GM12878 (cell line): ENCODE data around the gene ABCC1. TPM values are rescaled to one million over a fixed set of nuclear protein-coding genes. Genes with fewer than 3 reads are reported as not detected.

Experiments used
- ATAC-seq: fragments of 200-7000 bp; cut with Tn5 transposase; 3 replicates; pipeline ENCODE4 v1.9.1; 2020; ENCODE audit warnings: mild to moderate bottlenecking, moderate library complexity
- BruUV-seq: library from RNA; stranded (reverse); fragments of 400-500 nt; replicated peaks from 2 replicates; lab custom pipeline; 2021; lab: Mats Ljungman, UMichigan
- CTCF ChIA-PET: fragments of 300-600 bp; sonication (Branson Sonifier 250); formaldehyde crosslinking; extraction: SDS; loops from one replicate; lab custom pipeline; 2021; ENCODE audit warnings: inconsistent platforms; lab: Yijun Ruan, JAX
- POLR2A ChIA-PET: fragments of 350-600 bp; formaldehyde crosslinking; extraction: SDS; loops from one replicate; lab custom pipeline; 2021; ENCODE audit warnings: inconsistent platforms; lab: Charles Lee
- RAD21 ChIA-PET: fragments of 300-600 bp; sonication (Branson Sonifier 250); formaldehyde crosslinking; loops from one replicate; lab custom pipeline; 2023; ENCODE audit warnings: antibody characterized with exemption; ENCODE audit not compliant: unreplicated experiment; lab: Charles Lee
- SMC1A ChIA-PET: fragments of 300-600 bp; sonication (Branson Sonifier 250); formaldehyde crosslinking; loops from one replicate; lab custom pipeline; 2023; ENCODE audit not compliant: unreplicated experiment, uncharacterized antibody; lab: Charles Lee
- DNase-seq: peaks from one replicate; pipeline ENCODE4 v3.0.0-alpha.2; 2011; ENCODE audit warnings: low read depth, low spot score
- FAIRE-seq: peaks from 3 replicates; lab custom pipeline; 2011; peaks lifted over from hg19 to GRCh38; lab: Jason Lieb, UNC
- H2AFZ ChIP-seq: 2 replicates; pipeline ENCODE4 v1.6.0; 2011; ENCODE audit warnings: low read depth, low read length, control low read depth; ENCODE audit not compliant: control insufficient read depth
- H3K27ac ChIP-seq: 2 replicates; pipeline ENCODE4 v1.5.1; 2011; ENCODE audit warnings: control low read depth; ENCODE audit not compliant: control insufficient read depth, insufficient read depth
- H3K27me3 ChIP-seq, 2 experiments: replicated peaks in 1 of 2; 2 replicates each; pipeline versions ENCODE4 v1.6.0 to v1.6.1; 2011; ENCODE audit warnings: low read length in 1 of 2; ENCODE audit not compliant: control insufficient read depth in 2 of 2, insufficient read depth in 2 of 2
- H3K36me3 ChIP-seq, 2 experiments: 2 replicates each; pipeline ENCODE4 v1.5.1; 2011; ENCODE audit warnings: low read length in 1 of 2; ENCODE audit not compliant: control insufficient read depth in 2 of 2, insufficient read depth in 2 of 2
- H3K4me1 ChIP-seq: 2 replicates; pipeline ENCODE4 v1.6.1; 2011; ENCODE audit warnings: mild to moderate bottlenecking, low read length, moderate library complexity, mixed read lengths; ENCODE audit not compliant: control insufficient read depth, insufficient read depth
- H3K4me2 ChIP-seq: 2 replicates; pipeline ENCODE4 v1.6.0; 2011; ENCODE audit warnings: control low read depth; ENCODE audit not compliant: control insufficient read depth, insufficient read depth
- H3K4me3 ChIP-seq: fragments of 200-600 bp; sonication (generic); 2 replicates; pipeline ENCODE4 v1.5.1; 2016
- H3K79me2 ChIP-seq: 2 replicates; pipeline ENCODE4 v1.6.0; 2011; ENCODE audit warnings: low read length; ENCODE audit not compliant: control insufficient read depth, insufficient read depth
- H3K9ac ChIP-seq: 2 replicates; pipeline ENCODE4 v1.8.0; 2011; ENCODE audit warnings: low read length, control low read depth, mixed read lengths; ENCODE audit not compliant: control insufficient read depth, insufficient read depth
- H3K9me3 ChIP-seq: replicated peaks from 3 replicates; pipeline ENCODE4 v1.5.1; 2011; ENCODE audit warnings: mild to moderate bottlenecking, low read length; ENCODE audit not compliant: control insufficient read depth, insufficient read depth
- H4K20me1 ChIP-seq: 2 replicates; pipeline ENCODE4 v1.6.0; 2011; ENCODE audit not compliant: control insufficient read depth, insufficient read depth
- BACH1 ChIP-seq: fragments of 450-650 bp; IDR thresholded peaks from 2 replicates; pipeline ENCODE4 v1.6.1; 2017; ENCODE audit warnings: mild to moderate bottlenecking, borderline replicate concordance
- CBX3 ChIP-seq: fragments of 200-600 bp; sonication (generic); IDR thresholded peaks from 2 replicates; pipeline ENCODE4 v1.6.1; 2016; ENCODE audit warnings: low read depth, borderline replicate concordance
- CEBPZ ChIP-seq: fragments of 150-350 bp; IDR thresholded peaks from 2 replicates; pipeline ENCODE4 v1.6.1; 2016; ENCODE audit warnings: low read depth, low read length
- CHD2 ChIP-seq: IDR thresholded peaks from 2 replicates; pipeline ENCODE4 v1.6.1; 2011; ENCODE audit warnings: low read depth, low read length, improper control_type of control experiment, borderline replicate concordance
- ESRRA ChIP-seq: IDR thresholded peaks from 2 replicates; pipeline ENCODE4 v1.6.1; 2012; ENCODE audit warnings: mild to moderate bottlenecking, low read length, improper control_type of control experiment
- KLF5 ChIP-seq: fragments of 450-650 bp; IDR thresholded peaks from 2 replicates; pipeline ENCODE4 v1.6.1; 2014; ENCODE audit warnings: mild to moderate bottlenecking; ENCODE audit not compliant: partially characterized antibody
- MYC ChIP-seq: IDR thresholded peaks from 2 replicates; pipeline ENCODE4 v1.6.1; 2011; ENCODE audit warnings: mild to moderate bottlenecking, low read length, moderate library complexity, inconsistent platforms; ENCODE audit not compliant: insufficient read depth, insufficient replicate concordance, insufficient read length, severe bottlenecking
- NBN ChIP-seq: fragments of 450-650 bp; IDR thresholded peaks from 2 replicates; pipeline ENCODE4 v1.6.1; 2016
- NKRF ChIP-seq: fragments of 450-650 bp; conservative IDR thresholded peaks from 2 replicates; pipeline ENCODE4 v1.6.1; 2017; ENCODE audit warnings: mild to moderate bottlenecking, moderate library complexity
- NR2C1 ChIP-seq: fragments of 450-650 bp; IDR thresholded peaks from 2 replicates; pipeline ENCODE4 v1.6.1; 2017; ENCODE audit warnings: antibody characterized with exemption, mild to moderate bottlenecking, moderate library complexity
- POU2F2 ChIP-seq: IDR thresholded peaks from 3 replicates; pipeline ENCODE4 v1.6.1; 2011; ENCODE audit warnings: low read depth, mild to moderate bottlenecking, low read length, borderline replicate concordance
- RAD21 ChIP-seq: IDR thresholded peaks from 2 replicates; pipeline ENCODE4 v1.6.1; 2011; ENCODE audit warnings: mild to moderate bottlenecking, low read depth, low read length, moderate library complexity; ENCODE audit not compliant: insufficient read depth
- SIX5 ChIP-seq: IDR thresholded peaks from 2 replicates; pipeline ENCODE4 v1.6.1; 2011; ENCODE audit warnings: mild to moderate bottlenecking, low read depth, low read length, moderate library complexity; ENCODE audit not compliant: severe bottlenecking
- SMARCA5 ChIP-seq: fragments of 450-650 bp; IDR thresholded peaks from 2 replicates; pipeline ENCODE4 v1.6.1; 2017; ENCODE audit warnings: mild to moderate bottlenecking
- SUPT20H ChIP-seq: IDR thresholded peaks from 2 replicates; pipeline ENCODE4 v1.6.1; 2011; ENCODE audit warnings: low read depth, mild to moderate bottlenecking, low read length, moderate library complexity, borderline replicate concordance; ENCODE audit not compliant: control insufficient read depth
- ZBED1 ChIP-seq: IDR thresholded peaks from 2 replicates; pipeline ENCODE4 v1.6.1; 2016; ENCODE audit warnings: borderline replicate concordance
- ZNF217 ChIP-seq: fragments of 450-650 bp; IDR thresholded peaks from 2 replicates; pipeline ENCODE4 v1.6.1; 2017; ENCODE audit warnings: antibody characterized with exemption, mild to moderate bottlenecking
- WGBS: methylation state at CpG from one replicate; pipeline ENCODE4 v1.1.6; 2016; ENCODE audit warnings: low lambda C conversion rate; ENCODE audit not compliant: insufficient replicate concordance, insufficient coverage; ENCODE audit errors: missing lambda C conversion rate; 5-methylcytosine and 5-hydroxymethylcytosine counted together
- in situ Hi-C: fragments of 300-500 bp; cut with MboI; formaldehyde crosslinking; loops from 9 replicates; pipeline ENCODE4 v1.14.3; 2018; ENCODE audit warnings: mixed read lengths
- intact Hi-C: fragments of 100-400 bp; cut with micrococcal nuclease; formaldehyde crosslinking; loops from one replicate; pipeline ENCODE4 v1.14.2; 2022; ENCODE audit not compliant: unreplicated experiment
- polyA plus RNA-seq, 11 experiments: library from polyadenylated mRNA; depleted of rRNA in 4 of 11; unstranded in 6 of 11; stranded (reverse) in 5 of 11; fragments of >200 nt; fragmentation: Nextera tagmentation in 4 of 11; fragmentation: Illumina TruSeq in 1 of 11; extraction: Ambion mirVana in 4 of 11; extraction: Trizol in 1 of 11; gene quantifications; 1 replicate in 1 of 11; 2 replicates in 10 of 11; pipeline versions ENCODE4 v1.2.1 to v1.2.3, GENCODE V29; 2011 to 2016; ENCODE audit warnings: inconsistent platforms in 2 of 11, missing spikeins in 2 of 11, low read depth in 1 of 11
- total RNA-seq, 4 experiments: library from RNA; depleted of rRNA in 3 of 4; stranded (reverse); fragments of >200 nt in 3 of 4; fragmentation: Illumina TruSeq in 1 of 4; extraction: Trizol in 1 of 4; gene quantifications; 2 replicates each; pipeline versions ENCODE4 v1.2.1 to v1.2.3, GENCODE V29; 2013 to 2021

The ABCC1 gene
- total and polyA plus RNA-seq, 10 of the 15 experiments (the other 5 are each of a cell fraction or from before 2014, with no cell fraction given): 3.2 to 44.6 (median 14.5) TPM

- TF ChIP-seq NBN: 0 out of 2 replicates have a peak, but pooled peaks have one; percentile 17
- TF ChIP-seq NR2C1: peak; percentile 8; the same call in 1 of the 2 replicates
- TF ChIP-seq KLF5: peak; percentile 0
- no peak for TF ChIP-seq SIX5
- 0 out of 2 replicates have a peak, but pooled peaks have one; percentile 15 for TF ChIP-seq BACH1
- TF ChIP-seq SMARCA5: peak; percentile 41; the same call in 1 of the 2 replicates
- TF ChIP-seq ZNF217: 0 out of 2 replicates have a peak, but pooled peaks have one; percentile 14
- TF ChIP-seq NKRF: peak; percentile 34
- no peak for TF ChIP-seq CHD2
- TF ChIP-seq, all 136 proteins: peak for 17
These were observed at the start of gene ABCC1 (continued) for GRCh38 chr16:15949210-15950160.

GRCh38 chr16:15900357-15900756 is 49.1 kb upstream of the ABCC1 start:
- WGBS: 98% methylated on average over 3 of the region's 3 CpGs
- Histone ChIP-seq H4K20me1 (no peaks in the 10 kb centered on the region), H3K4me2 (no peak overlapping the region), H3K79me2 (no peaks in the 10 kb centered on the region), H3K4me1 (peaks cover 37% of the 10 kb centered on the region), H2AFZ (no peak overlapping the region), H3K27me3 (no peaks in the 10 kb centered on the region), H3K4me3 (no peak overlapping the region), H3K9ac (no peak overlapping the region), H3K36me3 (no peaks in the 10 kb centered on the region), H3K9me3 (no peaks in the 10 kb centered on the region), H3K27ac (no peak overlapping the region; the same call in 1 of the 2 replicates)
- ChIA-PET RAD21 (interaction anchor here (2.2 kb wide), 1 partner anchor 12 kb away, joined by 6 read pairs; the partner anchor contains the start of gene CEP20), CTCF (interaction anchor here (0.6 to 0.8 kb wide), 3 partner anchors 59 to 227 kb away, joined by 3 read pairs; no protein-coding TSS in a partner anchor), SMC1A (interaction anchor here (1.4 to 4.1 kb wide), 4 partner anchors 8 to 59 kb away, joined by 5 to 37 read pairs (median 8); partner anchors contain the start of gene CEP20), POLR2A (interaction anchor here (0.6 kb wide), 1 partner anchor 95 kb away, joined by 3 read pairs; no protein-coding TSS in a partner anchor)
- DNase-seq (no peak), ATAC-seq (no peak), FAIRE-seq (no peak)
- in situ Hi-C loops (no loop called here), intact Hi-C loops (no loop called here)
- no TSS peak for BruUV-seq
- no peak for TF ChIP-seq MYC
- TF ChIP-seq RAD21: no peak
- TF ChIP-seq CEBPZ: no peak
- TF ChIP-seq ZBED1: no peak
- TF ChIP-seq SUPT20H: no peak
- TF ChIP-seq POU2F2: no peak
- no peak for TF ChIP-seq CBX3
- TF ChIP-seq ESRRA: no peak
